ENCODE results near the gene EFNB3.

- no peak for TF ChIP-seq ZBTB33 (IDR thresholded peaks at IDR 0.05)
- TF ChIP-seq, protein P1, sequence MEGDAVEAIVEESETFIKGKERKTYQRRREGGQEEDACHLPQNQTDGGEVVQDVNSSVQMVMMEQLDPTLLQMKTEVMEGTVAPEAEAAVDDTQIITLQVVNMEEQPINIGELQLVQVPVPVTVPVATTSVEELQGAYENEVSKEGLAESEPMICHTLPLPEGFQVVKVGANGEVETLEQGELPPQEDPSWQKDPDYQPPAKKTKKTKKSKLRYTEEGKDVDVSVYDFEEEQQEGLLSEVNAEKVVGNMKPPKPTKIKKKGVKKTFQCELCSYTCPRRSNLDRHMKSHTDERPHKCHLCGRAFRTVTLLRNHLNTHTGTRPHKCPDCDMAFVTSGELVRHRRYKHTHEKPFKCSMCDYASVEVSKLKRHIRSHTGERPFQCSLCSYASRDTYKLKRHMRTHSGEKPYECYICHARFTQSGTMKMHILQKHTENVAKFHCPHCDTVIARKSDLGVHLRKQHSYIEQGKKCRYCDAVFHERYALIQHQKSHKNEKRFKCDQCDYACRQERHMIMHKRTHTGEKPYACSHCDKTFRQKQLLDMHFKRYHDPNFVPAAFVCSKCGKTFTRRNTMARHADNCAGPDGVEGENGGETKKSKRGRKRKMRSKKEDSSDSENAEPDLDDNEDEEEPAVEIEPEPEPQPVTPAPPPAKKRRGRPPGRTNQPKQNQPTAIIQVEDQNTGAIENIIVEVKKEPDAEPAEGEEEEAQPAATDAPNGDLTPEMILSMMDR (IDR thresholded peaks at IDR 0.05 in 2 of 3, conservative IDR thresholded peaks at IDR 0.05 in 1 of 3; ENCODE audit: control insufficient read depth in 2 of 3, extremely low read depth in 1 of 3, insufficient read depth in 1 of 3, low read depth in 3 of 3, low read length in 3 of 3) = peak; percentile 5 to 52 (median 38); a peak in 4 of 6 replicates
- TF ChIP-seq EP300 (IDR thresholded peaks at IDR 0.05; ENCODE audit: borderline replicate concordance in 1 of 2, control insufficient read depth in 1 of 2, low read depth in 2 of 2, low read length in 2 of 2) = no peak
- TF ChIP-seq POLR2AphosphoS5 (IDR thresholded peaks at IDR 0.05; ENCODE audit: low read length) = no peak
- TF ChIP-seq YY1 (IDR thresholded peaks at IDR 0.05; ENCODE audit: low read depth, low read length) = no peak
- no peak for TF ChIP-seq POLR2A (IDR thresholded peaks at IDR 0.05; ENCODE audit: low read depth, low read length)
- TF ChIP-seq CREB1 (IDR thresholded peaks at IDR 0.05; ENCODE audit: low read depth) = no peak
- no peak for TF ChIP-seq NRF1 (conservative IDR thresholded peaks at IDR 0.05; ENCODE audit: low read depth, low read length)
- TF ChIP-seq ELK1 (IDR thresholded peaks at IDR 0.05; ENCODE audit: low read depth, low read length) = no peak
- no peak for TF ChIP-seq EGR1 (IDR thresholded peaks at IDR 0.05; ENCODE audit: borderline replicate concordance in 1 of 2, low read depth in 2 of 2, low read length in 2 of 2)
- TF ChIP-seq IRF4 (IDR thresholded peaks at IDR 0.05; ENCODE audit: low read depth, low read length) = no peak
- TF ChIP-seq ZZZ3 (IDR thresholded peaks at IDR 0.05; ENCODE audit: control insufficient read depth, insufficient read length, low read depth) = no peak
- TF ChIP-seq, protein P2, sequence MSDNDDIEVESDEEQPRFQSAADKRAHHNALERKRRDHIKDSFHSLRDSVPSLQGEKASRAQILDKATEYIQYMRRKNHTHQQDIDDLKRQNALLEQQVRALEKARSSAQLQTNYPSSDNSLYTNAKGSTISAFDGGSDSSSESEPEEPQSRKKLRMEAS (IDR thresholded peaks at IDR 0.05; ENCODE audit: low read depth, low read length) = no peak
Measured at GRCh38 chr17:7673239-7673638, 31.8 kb upstream of the EFNB3 start.
